Ecto neural progenitor cell (in vitro differentiated cells): Measurements from ENCODE around the gene GUK1.
"Not testable (repeated sequence)": the region's sequence is repeated elsewhere in the genome, so short reads cannot be mapped to it uniquely, and the experiment has no call there.

Experiments
- DNase-seq: peaks from one replicate; pipeline ENCODE4 v3.0.0-alpha.2; 2018; ENCODE audit warnings: low spot score

GUK1 gene

DNA sequence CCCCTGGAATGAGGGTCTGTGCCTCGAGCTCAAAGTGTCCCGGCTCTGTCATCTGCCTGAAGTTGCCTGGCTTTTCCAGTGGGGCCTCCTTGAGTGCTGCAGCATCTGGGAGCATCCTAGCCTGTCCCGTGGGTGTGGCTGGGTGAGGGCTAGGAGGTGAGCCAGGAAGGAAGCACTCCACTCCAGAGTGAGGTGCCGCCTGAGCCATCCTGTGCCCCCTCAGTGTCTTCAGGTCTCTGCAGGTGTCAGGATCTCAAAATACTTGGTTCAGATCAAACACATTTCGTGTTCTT lies 37.0 kb downstream of the GUK1 start:
- DNase-seq = no peak

DNA sequence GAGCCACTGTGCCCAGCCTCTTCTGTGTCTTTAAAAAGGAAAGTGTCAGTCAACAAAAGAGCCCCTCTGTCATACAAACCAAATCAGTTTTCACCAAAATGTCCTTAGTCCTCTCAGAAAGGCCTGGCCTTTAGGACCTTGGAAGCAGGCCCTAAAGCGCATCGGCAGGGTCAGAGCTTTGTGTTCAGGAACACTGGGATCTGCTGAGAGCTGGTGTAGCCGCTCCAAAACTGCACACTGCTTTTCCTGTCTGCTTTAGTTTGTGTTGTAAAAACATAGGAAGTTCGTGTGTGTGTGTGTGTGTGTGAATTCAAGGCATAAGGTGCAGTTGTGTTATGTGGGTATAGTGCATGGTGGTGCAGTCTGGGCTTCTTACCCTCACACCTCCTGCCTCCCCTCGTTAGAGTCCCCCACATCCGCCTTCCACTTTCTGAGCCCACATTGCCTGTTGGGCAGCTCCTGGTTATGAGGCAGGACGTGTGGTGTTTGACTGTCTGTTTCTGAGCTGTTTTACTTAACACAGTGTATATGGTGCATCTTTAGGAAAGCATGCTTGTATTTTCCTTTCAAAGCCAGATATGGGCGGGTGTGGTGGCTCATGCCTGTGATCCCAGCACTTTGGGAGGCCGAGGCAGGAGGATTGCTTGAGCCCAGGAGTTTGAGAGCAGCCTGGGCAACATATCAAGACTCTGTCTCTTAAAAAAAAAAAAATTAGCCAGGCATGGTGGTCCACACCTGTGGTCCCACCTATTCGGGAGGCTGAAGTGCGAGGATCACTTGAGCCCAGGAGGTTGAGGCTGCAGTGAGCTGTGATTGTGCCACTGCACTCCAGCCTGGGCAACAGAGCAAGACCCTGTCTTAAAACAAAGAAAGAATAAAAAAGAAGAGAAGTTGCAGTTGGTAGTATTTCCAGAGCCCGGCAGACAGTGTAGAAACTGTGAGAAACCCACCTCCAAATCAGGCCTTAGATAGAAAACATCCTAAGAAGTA lies 37.9 kb downstream of the GUK1 start:
- DNase-seq = no peak

DNA sequence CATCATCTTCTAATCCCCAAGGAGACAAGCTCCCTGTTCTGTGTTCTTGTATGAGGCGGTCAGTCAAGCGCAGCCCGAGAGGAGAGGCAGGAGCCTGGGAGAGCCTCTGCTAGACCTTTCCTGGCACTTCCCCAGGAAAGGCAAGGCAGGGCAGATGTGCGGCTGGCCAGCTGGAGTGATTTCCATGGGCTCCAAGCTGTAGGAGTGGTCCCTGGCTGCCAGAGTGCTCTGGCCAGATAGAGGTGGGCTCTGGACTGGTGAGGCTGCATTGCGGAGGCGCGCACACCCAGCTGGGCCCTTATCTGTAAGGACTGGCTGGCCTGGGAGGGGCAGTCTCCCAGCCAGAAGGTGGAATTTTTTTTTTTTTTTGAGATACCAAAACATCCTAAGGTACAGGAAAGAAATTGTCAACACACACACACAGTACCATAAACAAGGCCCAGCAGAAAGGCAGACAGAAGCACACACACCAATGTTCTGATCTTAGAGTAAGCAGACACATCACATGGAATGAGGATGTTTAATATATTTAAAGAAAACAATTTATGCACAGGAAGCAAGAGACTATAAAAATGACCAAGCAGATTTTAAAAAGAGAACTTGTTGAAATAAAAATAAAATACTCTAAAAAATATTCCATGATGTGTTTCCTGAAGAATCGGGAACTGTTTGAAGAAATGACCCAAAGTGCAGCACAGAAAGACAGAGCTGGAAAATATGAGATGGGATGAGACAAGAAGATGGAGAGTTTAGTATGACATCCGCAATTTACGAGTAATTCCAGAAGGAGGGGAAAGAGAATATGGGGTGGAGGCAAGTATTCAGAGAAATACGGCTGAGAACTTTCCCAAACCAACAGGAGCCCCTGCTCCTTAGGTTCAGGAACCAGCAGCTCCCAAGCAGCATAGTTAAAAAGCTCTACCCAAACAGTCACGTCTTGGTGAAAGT lies 38.9 kb downstream of the GUK1 start:
- DNase-seq = no peak

GRCh38 chr1:228180271-228180958 lies 40.3 kb downstream of the GUK1 start:
- DNase-seq = no peak

DNA sequence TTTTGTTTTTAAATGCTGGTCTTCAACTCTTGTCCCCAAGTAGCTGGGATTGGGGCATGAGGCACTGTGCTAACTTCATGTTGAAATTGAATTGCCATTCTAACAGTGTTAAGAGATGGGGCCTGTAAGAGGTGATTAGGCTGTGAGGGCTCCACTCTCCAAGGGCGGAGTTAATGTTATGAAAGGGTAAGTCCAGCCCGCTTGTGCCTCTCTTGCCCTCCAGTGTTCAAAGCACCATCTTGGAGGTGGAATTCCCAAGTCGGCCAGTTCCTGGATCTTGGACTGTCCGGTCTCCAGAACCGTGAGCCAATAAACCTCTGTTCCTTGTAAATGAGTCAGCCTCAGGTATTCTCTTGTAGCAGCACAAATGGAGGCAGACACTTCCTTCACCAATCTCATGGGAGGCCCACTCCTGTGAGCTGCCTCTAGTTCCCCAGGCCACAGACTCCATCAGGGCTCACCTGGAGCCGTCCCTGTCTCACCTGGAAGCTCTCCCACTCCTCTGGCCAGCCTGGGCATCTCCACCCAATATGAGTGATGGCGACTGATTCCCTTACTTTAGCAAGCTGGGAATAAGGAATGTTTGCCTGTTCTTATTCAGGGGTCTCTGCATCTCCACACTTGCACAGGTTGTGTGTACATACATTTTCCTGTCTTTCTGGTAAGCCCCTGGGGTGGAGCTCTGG lies 41.0 kb downstream of the GUK1 start:
- DNase-seq = no peak

DNA sequence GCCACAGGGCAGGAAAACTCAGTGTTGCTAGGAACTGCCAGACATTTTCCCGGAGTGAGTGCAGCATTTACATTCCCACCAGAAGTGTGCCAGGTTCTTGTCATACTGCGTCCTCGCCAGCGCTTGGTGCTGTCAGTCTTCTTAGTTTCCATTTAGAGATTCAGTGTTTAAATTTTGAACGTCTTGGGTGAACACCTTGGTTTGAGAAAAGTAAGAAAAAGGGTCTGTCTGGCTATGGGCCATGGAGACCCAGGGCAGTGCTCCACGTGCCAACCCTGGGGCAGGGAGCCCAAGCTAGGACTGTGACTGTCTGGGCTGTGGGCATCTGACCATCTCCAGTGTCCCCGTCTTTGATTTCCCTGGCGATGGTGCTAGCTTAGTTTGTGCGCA lies 41.6 kb downstream of the GUK1 start:
- no peak for DNase-seq

DNA sequence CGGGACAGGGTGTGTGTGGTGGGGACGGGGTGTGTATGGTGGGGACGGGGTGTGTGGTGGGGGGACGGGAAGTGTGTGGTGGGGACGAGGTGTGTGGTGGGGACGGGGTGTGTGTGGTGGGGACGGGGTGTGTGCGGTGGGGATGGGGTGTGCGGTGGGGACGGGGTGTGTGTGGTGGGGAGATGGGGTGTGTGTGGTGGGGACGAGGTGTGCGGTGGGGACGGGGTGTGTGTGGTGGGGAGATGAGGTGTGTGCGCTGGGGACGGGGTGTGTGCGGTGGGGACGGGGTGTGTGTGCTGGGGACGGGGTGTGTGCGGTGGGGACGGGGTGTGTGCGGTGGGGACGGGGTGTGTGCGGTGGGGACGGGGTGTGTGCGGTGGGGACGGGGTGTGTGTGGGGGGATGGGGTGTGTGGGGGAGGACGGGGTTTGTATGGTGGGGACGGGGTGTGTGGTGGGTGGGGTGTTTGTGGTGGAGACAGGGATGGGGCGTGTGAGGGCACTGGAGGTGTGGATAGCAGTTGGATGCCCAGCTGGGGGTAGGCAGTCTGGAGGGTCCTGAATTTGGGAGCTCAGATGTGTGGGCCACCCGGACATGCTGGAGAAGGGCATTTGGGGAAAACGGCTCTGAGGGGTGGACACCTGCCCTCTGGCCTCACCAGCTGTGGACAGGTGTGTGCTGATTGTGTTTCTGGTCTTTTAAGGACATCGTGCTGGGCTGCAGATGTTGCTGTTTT lies 42.4 kb downstream of the GUK1 start:
- DNase-seq = no peak

DNA sequence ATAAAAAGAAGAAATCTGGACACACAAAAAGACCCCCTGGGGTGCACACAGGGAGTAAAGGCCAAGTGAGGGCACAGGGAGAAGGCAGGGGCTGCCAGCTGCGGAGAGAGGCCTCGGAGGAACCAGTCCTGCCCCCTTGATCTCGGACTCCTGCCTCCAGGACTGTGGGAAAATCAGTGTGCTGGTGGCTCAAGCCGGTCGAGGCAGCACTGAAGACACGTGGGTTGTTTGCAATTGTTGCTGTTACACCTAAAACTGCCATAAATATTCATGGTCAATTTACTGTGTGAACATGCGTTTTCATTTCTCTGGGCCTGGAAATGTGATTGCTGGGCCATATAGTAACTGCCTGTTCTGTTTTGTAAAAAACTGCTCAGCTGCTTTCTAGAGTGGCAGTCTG lies 44.1 kb downstream of the GUK1 start:
- no peak for DNase-seq

DNA sequence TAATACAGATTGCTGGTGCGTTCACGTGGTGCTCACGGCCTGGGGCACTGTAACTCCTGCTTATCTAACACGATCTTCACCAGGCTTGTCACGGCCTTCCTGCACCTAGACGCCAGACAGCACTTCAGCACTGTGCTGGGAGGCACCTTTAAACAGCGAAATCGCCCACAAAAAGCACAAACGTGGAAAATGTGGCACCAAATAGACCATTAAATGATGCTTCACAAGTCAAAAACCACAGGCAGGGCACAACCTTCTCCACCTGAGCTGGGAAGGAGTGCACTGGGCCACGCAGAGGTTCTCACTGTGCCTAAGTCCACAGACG lies 45.5 kb downstream of the GUK1 start:
- no peak for DNase-seq

GRCh38 chr1:228188249-228188648 lies 48.2 kb downstream of the GUK1 start:
- DNase-seq = not testable (repeated sequence)

GRCh38 chr1:228190182-228190581 lies 50.1 kb downstream of the GUK1 start:
- DNase-seq = no peak

DNA sequence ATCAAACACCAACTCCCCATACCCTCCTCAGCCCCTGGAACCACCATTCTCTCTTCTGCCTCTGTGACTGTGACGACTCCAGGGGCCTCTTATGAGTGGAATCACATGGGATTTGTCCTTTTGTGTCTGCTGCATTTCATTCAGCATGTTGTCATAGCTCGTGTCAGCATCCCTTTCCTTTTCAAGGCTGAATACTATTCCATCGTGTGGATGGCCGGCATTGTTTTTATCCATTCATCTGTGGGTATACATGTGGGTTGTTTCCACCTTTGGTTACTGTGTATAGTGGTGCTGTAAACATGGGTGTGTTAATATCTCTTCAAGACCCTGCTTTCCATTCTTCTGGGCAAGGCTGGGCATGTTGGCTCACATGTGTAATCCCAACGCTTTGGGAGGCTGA lies 50.7 kb downstream of the GUK1 start:
- no peak for DNase-seq

DNA sequence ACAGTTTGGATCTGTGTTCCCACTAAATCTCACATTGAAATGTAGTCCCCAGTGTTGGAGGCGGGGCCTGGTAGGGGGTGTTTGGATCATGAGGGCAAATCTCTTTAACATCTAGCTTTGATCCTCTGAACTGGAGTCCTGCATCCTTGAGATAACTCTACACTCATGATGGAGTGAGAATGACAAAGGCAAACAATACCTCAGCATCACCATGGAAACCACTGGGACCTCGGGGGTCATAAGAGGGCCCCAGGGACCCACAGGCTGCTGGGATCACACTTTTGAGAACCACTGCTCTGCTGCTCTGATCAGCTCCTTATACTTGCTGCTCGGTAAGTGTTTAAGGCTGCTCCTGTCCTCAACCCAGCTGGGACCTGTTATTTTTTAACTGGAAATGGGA lies 54.4 kb downstream of the GUK1 start:
- no peak for DNase-seq

DNA sequence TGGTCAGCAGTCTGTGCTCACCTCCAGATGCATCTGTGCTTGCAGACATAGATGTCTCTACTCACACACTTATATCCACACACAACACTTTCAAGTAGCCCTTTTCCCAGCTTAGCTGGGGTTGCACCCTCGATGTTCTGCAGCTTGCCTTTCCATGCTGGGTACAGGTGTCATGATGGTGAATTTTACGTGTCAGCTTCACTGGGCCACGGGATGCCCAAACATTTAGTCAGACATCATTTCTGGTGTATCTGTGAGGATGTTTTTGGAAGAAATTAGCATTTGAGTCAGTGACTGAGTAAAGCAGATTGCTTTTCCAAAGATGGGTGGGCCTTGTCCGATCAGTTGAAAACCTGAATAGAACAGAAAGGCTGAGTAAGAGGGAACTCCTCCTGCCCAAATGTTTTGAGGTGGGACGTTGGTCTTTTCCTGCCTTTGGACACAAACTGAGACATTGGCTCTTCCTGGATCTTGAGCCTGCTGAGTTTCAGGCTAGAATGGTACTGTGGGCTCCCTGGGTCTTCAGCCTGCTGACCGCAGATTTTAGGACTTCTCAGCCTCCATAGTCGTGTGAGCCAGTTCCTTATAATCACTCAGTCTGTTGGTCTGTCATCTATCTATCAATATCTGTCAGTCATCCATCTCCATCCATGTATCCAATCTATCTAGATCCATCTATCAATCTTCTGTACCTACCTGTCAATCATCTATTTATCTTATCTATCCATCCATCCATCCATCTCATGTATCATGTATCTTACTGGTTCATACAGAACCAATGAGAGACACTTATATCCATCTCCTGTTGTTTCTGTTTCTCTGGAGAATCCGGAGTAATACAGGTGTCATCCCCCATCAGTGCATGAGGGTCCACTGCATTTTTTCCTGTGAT lies 55.1 kb downstream of the GUK1 start:
- DNase-seq = no peak

DNA sequence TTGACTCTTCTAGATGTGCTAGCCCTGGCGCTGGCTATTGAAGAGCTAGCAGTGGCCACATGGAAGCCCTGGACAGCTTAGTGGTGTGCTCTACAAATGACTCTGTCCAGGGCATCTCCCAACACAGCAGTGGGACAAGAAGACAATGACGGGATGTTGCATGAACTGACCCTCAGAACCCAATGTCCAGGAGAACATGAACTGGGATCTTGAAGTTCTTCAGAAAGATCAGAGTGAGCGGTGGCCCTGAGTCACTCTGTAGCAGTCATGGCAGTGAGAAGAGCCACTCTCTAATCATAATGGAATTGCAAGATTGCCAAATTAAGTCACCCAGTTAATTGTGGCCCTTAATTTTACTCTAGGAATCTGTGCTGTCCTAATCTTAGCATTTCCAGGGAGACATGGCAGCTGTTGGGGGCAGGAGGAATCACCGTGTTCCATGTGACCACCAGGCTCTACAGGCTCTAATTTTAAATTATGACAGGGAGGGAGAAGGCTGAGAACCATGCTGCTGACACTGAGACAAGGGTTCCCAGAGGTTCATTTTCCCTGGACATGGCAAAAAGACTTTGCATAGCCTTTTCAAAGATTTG lies 57.6 kb downstream of the GUK1 start:
- DNase-seq = no peak
